ENCODE results near the gene WDR41. TPM values are rescaled to one million over a fixed set of nuclear protein-coding genes. Genes with fewer than 3 reads are reported as not detected.

Gene WDR41
- total RNA-seq, 1 experiment from 2014 or later = 35.4 TPM

GRCh38 chr5:77398458-77398857 lies 93.7 kb downstream of the WDR41 start:
- H3K27ac Mint-ChIP-seq (ENCODE audit: unreplicated experiment) = no peak overlapping the region
- H3K9me3 Mint-ChIP-seq (ENCODE audit: low read depth, unreplicated experiment) = no peaks in the 10 kb centered on the region
- intact Hi-C loops (cut with micrococcal nuclease; ENCODE audit: unreplicated experiment) = no loop called here

GRCh38 chr5:77397686-77398292 lies 94.3 kb downstream of the WDR41 start:
- no TSS peak for BruUV-seq (replicated peaks)
- H3K27me3 Mint-ChIP-seq (ENCODE audit: unreplicated experiment) = no peaks in the 10 kb centered on the region
- intact Hi-C loops (cut with micrococcal nuclease; ENCODE audit: unreplicated experiment) = no loop called here
- TF ChIP-seq CTCF (IDR thresholded peaks at IDR 0.05; ENCODE audit: unreplicated experiment) = no peak
- H3K9me3 Mint-ChIP-seq (ENCODE audit: low read depth, unreplicated experiment) = no peaks in the 10 kb centered on the region
- no peak overlapping the region for H3K27ac Mint-ChIP-seq (ENCODE audit: unreplicated experiment)
- H3K4me1 Mint-ChIP-seq (ENCODE audit: low read depth, unreplicated experiment) = no peaks in the 10 kb centered on the region
- H3K36me3 Mint-ChIP-seq (ENCODE audit: insufficient read depth, unreplicated experiment) = no peaks in the 10 kb centered on the region
- no peak overlapping the region for H3K4me3 Mint-ChIP-seq (ENCODE audit: low read depth, unreplicated experiment)
- CTCF ChIA-PET = interaction anchor here (0.7 kb wide), 1 partner anchor 35 kb away, joined by 6 read pairs; no protein-coding TSS in a partner anchor
- DNase-seq = no peak

More at GRCh38 chr5:77398458-77398857, 93.7 kb downstream of the WDR41 start:
- H3K36me3 Mint-ChIP-seq (ENCODE audit: insufficient read depth, unreplicated experiment) = no peaks in the 10 kb centered on the region
- no TSS peak for BruUV-seq (replicated peaks)
- CTCF ChIA-PET = interaction anchor here (0.7 kb wide), 1 partner anchor 34 kb away, joined by 6 read pairs; no protein-coding TSS in a partner anchor
- H3K4me3 Mint-ChIP-seq (ENCODE audit: low read depth, unreplicated experiment) = no peak overlapping the region
- no peaks in the 10 kb centered on the region for H3K4me1 Mint-ChIP-seq (ENCODE audit: low read depth, unreplicated experiment)
- no peak for TF ChIP-seq CTCF (IDR thresholded peaks at IDR 0.05; ENCODE audit: unreplicated experiment)
- no peak for DNase-seq
- no peaks in the 10 kb centered on the region for H3K27me3 Mint-ChIP-seq (ENCODE audit: unreplicated experiment)

GRCh38 chr5:77396017-77396416 lies 96.1 kb downstream of the WDR41 start:
- no peak for DNase-seq
- H3K27me3 Mint-ChIP-seq (ENCODE audit: unreplicated experiment) = no peaks in the 10 kb centered on the region
- no TSS peak for BruUV-seq (replicated peaks)
- H3K4me3 Mint-ChIP-seq (ENCODE audit: low read depth, unreplicated experiment) = no peak overlapping the region
- H3K36me3 Mint-ChIP-seq (ENCODE audit: insufficient read depth, unreplicated experiment) = no peaks in the 10 kb centered on the region
- intact Hi-C loops (cut with micrococcal nuclease; ENCODE audit: unreplicated experiment) = no loop called here
- no peaks in the 10 kb centered on the region for H3K4me1 Mint-ChIP-seq (ENCODE audit: low read depth, unreplicated experiment)
- CTCF ChIA-PET = no interaction called here
- no peak overlapping the region for H3K27ac Mint-ChIP-seq (ENCODE audit: unreplicated experiment)
- no peaks in the 10 kb centered on the region for H3K9me3 Mint-ChIP-seq (ENCODE audit: low read depth, unreplicated experiment)
- TF ChIP-seq CTCF (IDR thresholded peaks at IDR 0.05; ENCODE audit: unreplicated experiment) = no peak

GRCh38 chr5:77394064-77394715 lies 97.9 kb downstream of the WDR41 start:
- Mint-ChIP-seq H3K9me3 (ENCODE audit: low read depth, unreplicated experiment) (no peaks in the 10 kb centered on the region), H3K27me3 (ENCODE audit: unreplicated experiment) (no peaks in the 10 kb centered on the region), H3K4me1 (ENCODE audit: low read depth, unreplicated experiment) (no peaks in the 10 kb centered on the region), H3K36me3 (ENCODE audit: insufficient read depth, unreplicated experiment) (no peaks in the 10 kb centered on the region), H3K27ac (ENCODE audit: unreplicated experiment) (no peak overlapping the region), H3K4me3 (ENCODE audit: low read depth, unreplicated experiment) (no peak overlapping the region)
- TF ChIP-seq CTCF (IDR thresholded peaks at IDR 0.05; ENCODE audit: unreplicated experiment) = no peak
- CTCF ChIA-PET = interaction anchor here (0.7 kb wide), 1 partner anchor 51 kb away, joined by 3 read pairs; no protein-coding TSS in a partner anchor
- DNase-seq = no peak
- intact Hi-C loops (cut with micrococcal nuclease; ENCODE audit: unreplicated experiment) = no loop called here
- BruUV-seq (replicated peaks) = no TSS peak

Measured in Calu3 (cell line).